ENCODE measurements around the gene SYT9.

- TF ChIP-seq NFYB (IDR thresholded peaks at IDR 0.05; ENCODE audit: extremely low read depth, insufficient read length) (no peak), RNF219 (CRISPR knock-in tag; IDR thresholded peaks at IDR 0.05) (no peak), ELF1 (tag; IDR thresholded peaks at IDR 0.05) (no peak), EZH2 (IDR thresholded peaks at IDR 0.05; ENCODE audit: borderline replicate concordance, low read depth, low read length) (no peak)
These were observed 96.1 kb downstream of the SYT9 start for GRCh38 chr11:7347611-7348431.
